Breast epithelium (tissue), 3 donors: ENCODE data around the gene AVPR1B.

ENCODE experiments used
- CTCF ChIP-seq, 3 donors: fragments of 450-650 bp; IDR thresholded peaks; one replicate each; pipeline ENCODE4 v1.5.1; 2016 to 2017; ENCODE audit warnings: antibody characterized with exemption in 3 of 3, mild to moderate bottlenecking in 3 of 3, moderate library complexity in 3 of 3
- POLR2A ChIP-seq: fragments of 450-650 bp; IDR thresholded peaks from one replicate; pipeline ENCODE4 v1.6.1; 2016; ENCODE audit warnings: antibody characterized with exemption, mild to moderate bottlenecking, moderate library complexity
- POLR2AphosphoS5 ChIP-seq, 3 donors: sonication (generic); formaldehyde crosslinking; IDR thresholded peaks; one replicate each; pipeline ENCODE4 v1.6.1; 2017; ENCODE audit warnings: antibody characterized with exemption in 3 of 3

- no peak for TF ChIP-seq POLR2A
- TF ChIP-seq CTCF (IDR thresholded peaks at IDR 0.05) = no peak
- no peak for TF ChIP-seq POLR2AphosphoS5 (IDR thresholded peaks at IDR 0.05)
Observed at GRCh38 chr1:206065547-206066145, 51.5 kb downstream of the AVPR1B start.
